GM12891 (cell line): ENCODE data around the gene TMEM37.

ENCODE experiments used
- DNase-seq: peaks from one replicate; pipeline ENCODE4 v3.0.0; 2011; ENCODE audit warnings: low spot score; ENCODE audit not compliant: insufficient read length
- FAIRE-seq: peaks from 2 replicates; lab custom pipeline; 2011; peaks lifted over from hg19 to GRCh38; lab: Jason Lieb, UNC
- PAX5 ChIP-seq: IDR thresholded peaks from 2 replicates; pipeline ENCODE4 v1.6.1; 2011; ENCODE audit warnings: low read length, moderate library complexity, mild to moderate bottlenecking; ENCODE audit not compliant: insufficient read depth, severe bottlenecking
- POLR2A ChIP-seq: IDR thresholded peaks from 2 replicates; pipeline ENCODE4 v1.6.1; 2011; ENCODE audit warnings: low read depth, low read length, control low read depth
- POLR2AphosphoS5 ChIP-seq: IDR thresholded peaks from 2 replicates; pipeline ENCODE4 v1.6.1; 2011; ENCODE audit warnings: low read depth, low read length, control low read depth
- POU2F2 ChIP-seq: IDR thresholded peaks from 2 replicates; pipeline ENCODE4 v1.6.1; 2011; ENCODE audit warnings: low read depth, mild to moderate bottlenecking, control low read depth, low read length, moderate library complexity
- SPI1 ChIP-seq: IDR thresholded peaks from 2 replicates; pipeline ENCODE4 v1.6.1; 2011; ENCODE audit warnings: low read depth, low read length, control low read depth
- TAF1 ChIP-seq: IDR thresholded peaks from 2 replicates; pipeline ENCODE4 v1.6.1; 2011; ENCODE audit warnings: low read depth, low read length, control low read depth

TMEM37 gene

GRCh38 chr2:119432851-119433522 is 1.3 kb downstream of the TMEM37 start:
- FAIRE-seq, result no peak
- TF ChIP-seq POLR2AphosphoS5, result no peak
- no peak for TF ChIP-seq POLR2A
- no peak for TF ChIP-seq SPI1
- no peak for TF ChIP-seq PAX5
- no peak for TF ChIP-seq TAF1
- TF ChIP-seq POU2F2, result no peak
- DNase-seq, result no peak

- no peak for DNase-seq
- TF ChIP-seq POLR2AphosphoS5, result no peak
- TF ChIP-seq TAF1, result no peak
- TF ChIP-seq POU2F2, result no peak
- no peak for TF ChIP-seq PAX5
- no peak for TF ChIP-seq POLR2A
- TF ChIP-seq SPI1, result no peak
- FAIRE-seq, result no peak
These were observed 2.1 kb downstream of the TMEM37 start for GRCh38 chr2:119433636-119434327.

- no peak for TF ChIP-seq PAX5
- no peak for TF ChIP-seq POU2F2
- TF ChIP-seq POLR2AphosphoS5, result no peak
- no peak for TF ChIP-seq POLR2A
- TF ChIP-seq TAF1, result no peak
- no peak for TF ChIP-seq SPI1
- FAIRE-seq, result no peak
- no peak for DNase-seq
These were observed 3.0 kb downstream of the TMEM37 start for GRCh38 chr2:119434664-119435063.

DNA sequence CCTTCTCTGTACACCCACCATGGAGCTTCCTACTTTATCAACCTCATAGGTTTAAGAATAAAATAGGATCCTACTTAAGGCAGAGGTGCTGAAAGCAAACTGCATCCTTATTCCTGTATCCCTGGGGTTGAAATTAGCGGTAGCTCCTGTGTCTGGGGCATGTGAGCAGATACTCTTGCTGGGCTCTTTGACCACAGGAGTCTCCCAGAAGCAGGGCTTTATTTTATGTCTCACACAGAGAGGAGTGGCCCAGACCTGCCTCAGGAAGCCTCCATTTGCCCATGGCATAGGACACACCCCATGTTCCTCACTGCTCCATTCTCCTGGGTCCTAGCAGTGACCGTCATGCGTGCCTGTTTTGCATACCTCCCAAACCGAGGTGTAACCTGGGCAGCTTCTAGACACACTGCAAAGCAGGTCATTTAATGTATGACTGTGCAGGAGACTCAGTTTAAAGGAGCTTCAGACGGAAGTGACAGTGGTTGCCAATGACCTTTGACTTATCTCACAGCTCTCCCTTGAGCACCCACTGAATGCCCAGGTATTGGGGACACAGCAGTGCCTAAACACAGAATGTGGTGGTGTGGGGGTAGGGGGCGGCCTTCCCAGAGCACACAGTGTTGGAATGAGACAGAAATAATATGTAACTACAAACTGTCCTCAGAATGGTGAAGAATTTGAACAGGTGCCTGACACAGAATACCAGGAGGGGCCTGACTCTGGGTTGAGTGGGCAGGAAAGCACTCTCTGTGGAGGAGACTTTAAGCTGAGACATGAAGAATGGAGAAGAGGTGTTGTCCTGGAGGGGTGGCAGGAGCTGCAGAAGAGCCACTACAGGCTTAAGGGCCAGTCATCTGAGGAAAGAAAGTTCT is 3.7 kb downstream of the TMEM37 start:
- TF ChIP-seq POLR2AphosphoS5, result no peak
- no peak for TF ChIP-seq POU2F2
- no peak for TF ChIP-seq POLR2A
- TF ChIP-seq SPI1, result no peak
- TF ChIP-seq PAX5, result no peak
- no peak for TF ChIP-seq TAF1
- FAIRE-seq, result no peak
- no peak for DNase-seq

- DNase-seq, result no peak
- FAIRE-seq, result no peak
- TF ChIP-seq SPI1 (no peak), TAF1 (no peak), POLR2AphosphoS5 (no peak), POLR2A (no peak), POU2F2 (no peak), PAX5 (no peak)
These were observed 4.3 kb downstream of the TMEM37 start for GRCh38 chr2:119435953-119436297.

- no peak for FAIRE-seq
- no peak for DNase-seq
- TF ChIP-seq POU2F2 (no peak), POLR2A (no peak), TAF1 (no peak), PAX5 (no peak), SPI1 (no peak), POLR2AphosphoS5 (no peak)
These were observed 5.5 kb downstream of the TMEM37 start for GRCh38 chr2:119436993-119437772.

DNA sequence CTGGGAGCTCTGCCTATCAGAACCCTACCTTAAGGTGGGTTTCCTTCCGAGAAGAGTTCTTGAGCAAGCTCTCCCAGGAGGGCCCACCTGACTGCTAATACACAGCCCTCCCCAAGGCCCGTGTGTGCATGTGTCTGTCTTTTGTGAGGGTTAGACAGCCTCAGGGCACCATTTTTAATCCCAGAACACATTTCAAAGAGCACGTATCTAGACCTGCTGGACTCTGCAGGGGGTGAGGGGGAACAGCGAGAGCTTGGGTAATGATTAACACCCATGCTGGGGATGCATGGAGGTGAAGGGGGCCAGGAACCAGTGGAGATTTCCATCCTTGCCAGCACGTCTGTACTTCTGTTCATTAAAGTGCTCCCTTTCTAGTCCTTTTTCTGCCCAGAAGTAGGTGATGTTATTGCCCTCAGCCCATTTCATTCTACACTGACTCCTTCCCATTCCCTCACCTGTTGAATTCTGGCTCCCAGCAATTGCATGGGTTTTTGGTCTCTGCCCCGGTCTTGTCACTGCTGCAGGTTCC is 6.5 kb downstream of the TMEM37 start:
- TF ChIP-seq TAF1, result no peak
- TF ChIP-seq POLR2A, result no peak
- DNase-seq, result no peak
- FAIRE-seq, result no peak

- no peak for DNase-seq
- TF ChIP-seq SPI1, result no peak
- no peak for TF ChIP-seq POU2F2
- TF ChIP-seq POLR2A, result no peak
- TF ChIP-seq POLR2AphosphoS5, result no peak
- TF ChIP-seq TAF1, result no peak
- TF ChIP-seq PAX5, result no peak
- no peak for FAIRE-seq
These were observed 7.2 kb downstream of the TMEM37 start for GRCh38 chr2:119438726-119439284.
